GM21381 (cell line): ENCODE measurements around the gene HIRA.
"Not testable (repeated sequence)": the region's sequence is repeated elsewhere in the genome, so short reads cannot be mapped to it uniquely, and the experiment has no call there.

Experiments used
- ATAC-seq: cut with Tn5 transposase; IDR thresholded peaks from one replicate; pipeline ENCODE4 v1.9.1; 2021; ENCODE audit warnings: mild to moderate bottlenecking, moderate library complexity; ENCODE audit not compliant: unreplicated experiment

Gene HIRA

DNA sequence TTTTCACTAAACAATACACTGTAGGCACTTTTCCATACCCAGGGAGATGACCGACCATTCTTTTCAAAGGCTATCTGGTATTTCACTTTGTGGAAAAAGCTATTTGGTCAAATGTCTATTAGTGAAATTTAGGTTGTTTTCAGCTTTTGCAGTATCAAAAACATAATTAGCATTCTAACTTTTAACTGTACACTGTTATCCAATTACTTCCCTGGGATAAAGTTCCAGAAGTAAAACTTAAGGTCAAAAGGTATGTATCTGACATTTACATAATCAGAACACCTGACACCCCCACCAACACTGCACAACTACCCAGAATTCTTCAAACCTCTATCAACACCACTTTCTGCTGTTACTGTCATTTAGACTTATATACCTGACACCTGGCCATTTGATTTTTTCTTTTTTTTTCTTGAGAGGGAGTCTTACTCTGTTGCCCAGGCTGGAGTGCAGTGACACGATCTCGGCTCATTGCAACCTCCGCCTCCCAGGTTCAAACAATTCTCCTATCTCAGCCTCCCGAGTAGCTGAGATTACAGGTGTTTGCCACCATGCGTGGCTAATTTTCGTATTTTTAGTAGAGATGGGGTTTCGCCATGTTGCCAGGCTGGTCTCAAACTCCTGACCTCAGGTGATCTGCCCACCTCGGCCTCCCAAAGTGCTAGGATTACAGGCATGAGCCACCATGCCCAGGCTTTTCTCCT, 13.9 kb upstream of the HIRA start:
- not testable (repeated sequence) for ATAC-seq

DNA sequence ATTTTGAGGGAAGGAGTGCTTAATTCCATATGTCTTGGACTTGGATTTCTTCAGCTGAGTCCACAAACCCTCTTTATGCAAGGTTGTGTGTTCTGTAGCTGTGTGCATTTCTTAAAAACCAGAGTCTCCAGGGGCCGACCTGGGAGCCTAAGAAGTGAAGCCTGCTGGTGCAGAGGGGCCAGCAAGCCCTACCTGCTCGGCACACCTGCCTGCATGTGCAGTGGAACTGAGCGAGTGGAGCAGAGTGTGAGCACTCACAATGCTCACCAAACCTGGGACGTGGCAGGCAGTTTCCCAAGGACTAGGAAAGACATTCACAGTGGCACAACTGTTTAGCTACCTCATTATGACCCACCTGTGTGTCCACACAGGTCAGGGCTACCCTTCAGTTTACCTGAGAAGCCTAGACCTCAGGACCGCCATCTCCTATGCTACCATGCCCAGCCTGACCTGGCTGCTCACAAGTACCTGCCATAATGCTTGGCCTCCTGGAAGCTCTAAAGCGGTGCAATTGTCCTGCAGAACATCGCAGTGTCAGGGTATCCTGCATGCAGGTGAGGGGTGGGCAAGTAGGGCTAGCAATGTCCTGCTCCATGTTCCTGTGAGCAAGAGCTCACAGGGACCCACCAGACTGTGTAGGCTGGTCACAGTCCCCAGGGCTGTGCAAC, 12.1 kb upstream of the HIRA start:
- ATAC-seq, result no peak

DNA sequence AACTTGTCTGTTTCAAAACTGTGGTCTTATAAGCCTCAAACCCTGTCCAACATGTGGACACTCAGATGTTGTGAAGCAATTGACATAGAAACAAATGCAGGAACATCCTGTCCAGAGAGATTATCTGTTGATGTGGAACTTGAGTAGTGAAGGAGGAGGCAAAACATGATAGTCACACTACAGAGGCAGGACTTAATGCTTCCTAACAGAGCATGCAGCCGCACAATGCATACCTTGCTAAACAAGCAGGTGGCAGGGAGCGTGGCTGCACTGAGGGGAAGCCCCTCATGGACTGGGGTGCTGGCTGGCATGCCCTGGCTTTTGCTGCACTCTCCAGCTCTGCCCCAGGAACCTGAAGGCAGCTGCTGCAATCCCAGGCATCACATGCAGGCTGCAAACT, 10.6 kb upstream of the HIRA start:
- no peak for ATAC-seq

DNA sequence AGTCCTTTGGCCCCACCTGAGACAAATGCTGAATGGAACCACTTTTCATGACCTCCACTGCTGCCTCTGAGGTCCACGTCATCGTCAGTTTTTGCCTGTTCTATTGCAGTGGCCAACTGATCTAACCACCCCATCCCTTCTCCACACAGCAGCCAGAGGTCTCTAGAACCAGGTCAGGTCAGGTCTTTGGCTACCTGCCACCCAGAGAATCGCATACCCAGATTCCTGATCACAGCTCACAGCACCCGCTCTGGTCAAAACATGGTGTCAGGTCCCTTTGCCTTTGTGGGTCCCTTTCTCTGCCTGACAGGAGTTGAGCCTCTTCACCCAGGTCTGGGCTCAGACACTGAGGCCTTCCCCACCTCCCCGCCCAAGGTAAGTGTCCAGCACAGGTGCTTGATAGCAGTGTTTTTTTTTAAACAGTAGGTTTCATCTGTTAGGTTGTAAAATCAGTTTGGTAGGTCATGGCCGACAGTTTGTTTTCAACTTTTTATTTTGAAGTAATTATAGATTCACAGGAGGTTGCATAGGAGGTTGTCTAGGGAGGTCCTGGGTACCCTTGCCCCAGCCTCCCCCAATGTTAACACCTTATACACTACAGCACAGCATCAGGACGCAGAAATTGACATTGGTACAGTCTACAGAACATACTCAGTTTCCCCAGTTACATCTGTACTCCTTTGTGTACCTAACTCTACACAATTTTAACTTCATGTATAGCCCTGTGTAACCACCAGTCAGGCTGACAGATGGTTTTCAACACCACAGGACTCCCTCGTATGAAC, 9.1 kb upstream of the HIRA start:
- no peak for ATAC-seq

DNA sequence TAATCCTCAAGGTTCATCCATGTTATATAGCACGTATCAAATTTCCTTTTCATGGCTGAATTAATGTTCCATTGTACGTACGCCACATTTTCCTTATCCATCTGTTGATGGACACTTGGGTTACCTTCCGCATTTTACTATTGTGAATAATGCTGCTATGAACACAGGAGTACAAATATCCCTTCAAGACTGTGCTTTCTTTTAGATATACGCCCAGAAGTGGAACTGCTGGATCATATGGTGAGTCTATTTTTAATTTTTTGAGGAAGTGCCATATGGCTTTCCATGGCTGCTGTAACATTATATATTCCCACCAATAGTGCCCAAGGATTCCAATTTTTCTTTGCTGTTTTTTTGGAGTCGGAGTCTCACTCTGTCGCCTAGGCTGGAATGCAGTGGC, 6.8 kb upstream of the HIRA start:
- no peak for ATAC-seq

DNA sequence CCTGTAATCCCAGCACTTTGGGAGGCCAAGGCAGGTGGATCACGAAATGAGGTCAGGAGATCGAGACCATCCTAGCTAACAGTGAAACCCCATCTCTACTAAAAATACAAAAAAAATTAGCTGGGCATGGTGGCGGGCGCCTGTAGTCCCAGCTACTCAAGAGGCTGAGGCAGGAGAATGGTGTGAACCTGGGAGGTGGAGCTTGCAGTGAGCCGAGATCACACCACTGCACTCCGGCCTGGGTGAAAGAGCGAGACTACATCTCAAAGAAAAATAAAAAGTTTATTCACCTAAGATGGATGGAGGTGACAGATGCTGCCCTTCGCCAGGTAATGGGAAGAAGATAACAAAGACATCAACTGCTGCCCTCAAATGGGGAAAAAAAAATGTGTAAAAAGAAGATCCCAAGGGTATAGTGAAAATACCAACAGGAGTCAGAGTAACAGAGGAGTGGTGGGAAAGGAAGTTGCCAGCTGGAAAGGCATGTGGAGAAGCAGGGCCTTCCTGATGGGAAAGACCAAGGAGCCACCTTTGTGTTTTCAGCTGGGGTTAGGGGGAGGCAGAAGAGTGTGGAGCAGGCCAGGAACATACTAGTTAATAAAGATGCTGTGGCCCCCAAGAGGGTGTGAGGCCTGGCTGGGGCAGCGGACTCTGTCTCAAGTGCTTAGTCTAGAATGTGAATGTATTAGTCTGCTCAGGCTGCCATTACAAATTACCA, 5.1 kb upstream of the HIRA start:
- ATAC-seq, result not testable (repeated sequence)

DNA sequence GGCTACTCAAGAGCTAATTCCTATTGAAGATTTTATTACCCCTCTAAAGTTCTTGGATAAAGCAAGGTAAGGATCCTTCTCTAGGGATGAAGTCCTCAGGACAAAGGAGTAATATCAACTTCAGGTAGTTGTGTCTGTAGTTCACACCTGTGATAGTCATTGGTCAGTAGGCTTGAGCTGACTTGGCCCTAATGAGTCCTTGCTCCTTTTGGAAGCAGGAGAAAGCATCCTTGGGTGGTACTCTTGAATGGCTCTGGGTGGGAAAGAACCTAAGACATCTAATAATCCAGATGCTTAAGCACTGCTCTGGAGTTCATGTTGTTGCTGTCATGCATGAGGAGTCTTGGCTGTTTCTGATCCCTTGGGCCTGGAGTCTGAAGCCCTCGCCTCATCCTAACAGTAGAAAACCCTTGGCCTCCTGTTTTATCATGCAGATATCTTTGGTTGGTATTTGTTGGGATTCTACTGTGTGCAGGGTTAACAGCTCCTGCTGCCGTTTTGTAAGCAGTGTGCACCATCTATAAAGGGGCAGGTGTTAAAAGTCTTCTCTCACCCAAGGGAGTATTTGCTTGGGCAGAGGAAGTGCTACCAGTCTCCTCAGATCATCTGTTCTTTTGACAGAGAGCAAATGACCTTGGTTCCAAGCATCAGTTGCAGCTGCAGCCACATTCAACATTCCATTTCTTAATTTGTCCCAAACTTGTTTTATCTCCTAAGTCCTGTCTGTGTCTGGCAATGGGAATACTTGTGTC, 3.5 kb upstream of the HIRA start:
- ATAC-seq, result no peak

DNA sequence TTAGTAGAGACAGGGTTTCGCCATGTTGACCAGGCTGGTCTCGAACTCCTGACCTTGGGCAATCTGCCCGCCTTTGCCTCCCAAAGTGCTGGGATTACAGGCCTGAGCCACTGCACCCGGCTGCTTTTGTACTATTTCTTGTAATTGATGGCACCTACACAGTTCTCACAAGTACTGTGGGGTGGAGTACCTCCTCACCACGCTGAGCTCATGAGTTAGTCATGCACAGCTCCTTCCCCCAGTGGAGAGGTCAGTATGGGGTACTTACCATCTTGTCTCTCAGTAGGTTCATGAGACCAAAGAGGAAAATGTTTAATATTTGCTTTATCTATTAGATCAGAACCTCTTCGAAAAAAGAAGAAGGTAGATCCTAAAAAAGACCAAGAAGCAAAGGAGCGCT, 2.9 kb upstream of the HIRA start:
- no peak for ATAC-seq

DNA sequence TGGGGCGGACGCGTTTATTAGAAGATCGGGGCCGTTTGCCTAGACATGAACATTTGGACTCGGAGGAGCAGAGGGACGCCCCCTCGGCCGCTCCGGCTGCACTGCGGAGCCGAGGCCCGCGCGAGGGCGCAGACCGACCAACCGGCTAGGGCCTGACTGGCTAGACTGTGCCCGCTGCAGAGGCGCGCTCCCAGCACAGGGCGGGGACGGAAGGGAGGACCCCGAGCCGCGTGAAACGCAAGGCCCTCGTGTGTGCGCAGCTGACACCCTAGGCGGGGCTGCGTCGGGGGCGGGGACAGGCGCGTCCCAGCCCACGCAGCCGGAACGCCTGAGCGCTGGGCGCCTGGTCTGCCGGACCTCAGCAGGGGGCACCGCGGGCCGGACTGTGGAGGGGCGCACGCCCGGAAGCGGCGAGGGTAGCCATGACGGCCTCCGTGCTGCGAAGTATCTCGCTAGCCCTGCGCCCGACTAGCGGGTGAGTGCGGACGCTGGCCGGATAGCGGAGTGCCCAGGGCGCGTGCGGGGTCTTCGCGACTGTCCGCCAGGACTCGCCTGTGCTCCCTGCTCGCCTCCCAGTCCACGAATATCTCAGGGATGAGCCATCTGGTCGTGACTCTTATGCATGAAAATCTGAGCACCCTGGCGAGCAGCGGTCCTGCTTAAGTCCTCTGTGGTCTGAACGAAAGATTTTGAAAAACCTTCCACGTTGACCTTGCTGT, 759 bp upstream of the HIRA start, which contains the start of gene MRPL40:
MRPL40 (plus strand) TSS at position 413 of the 719 bp plus-strand sequence; CDS start at position 423, 10 bp downstream.
- ATAC-seq, result peak; percentile 75

DNA sequence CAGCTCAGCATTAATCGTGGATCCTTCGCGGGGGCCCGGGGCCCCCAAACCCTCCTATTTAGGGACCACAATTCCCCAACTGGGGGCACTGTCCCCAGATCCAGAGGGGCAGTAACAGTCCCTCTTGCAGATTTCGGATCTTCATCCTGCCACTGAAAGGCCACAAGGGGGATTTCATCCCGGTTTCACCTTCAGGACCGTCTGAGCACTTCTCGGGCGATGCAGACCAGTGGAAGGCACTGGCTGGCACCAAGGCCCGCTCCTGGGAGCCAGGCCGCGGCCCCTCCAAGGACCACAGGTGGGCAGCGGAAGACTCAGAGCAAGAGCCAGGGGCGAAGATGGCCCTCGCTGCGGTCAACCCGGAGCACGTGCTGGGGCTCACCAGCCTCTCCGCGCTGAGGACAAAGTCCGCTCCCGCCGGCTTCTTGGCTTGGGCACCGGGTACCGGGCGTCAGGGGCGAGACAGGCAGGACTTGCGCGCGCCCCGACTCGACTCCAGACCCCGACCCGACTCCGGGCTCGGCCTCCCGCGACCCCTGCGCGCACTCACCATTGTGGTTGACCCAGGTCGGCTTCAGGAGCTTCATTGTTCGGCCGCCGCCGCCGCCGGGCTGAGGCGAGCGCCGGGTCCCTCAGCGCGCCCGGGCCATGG, 517 bp downstream of the HIRA start:
- ATAC-seq, result peak; percentile 4

DNA sequence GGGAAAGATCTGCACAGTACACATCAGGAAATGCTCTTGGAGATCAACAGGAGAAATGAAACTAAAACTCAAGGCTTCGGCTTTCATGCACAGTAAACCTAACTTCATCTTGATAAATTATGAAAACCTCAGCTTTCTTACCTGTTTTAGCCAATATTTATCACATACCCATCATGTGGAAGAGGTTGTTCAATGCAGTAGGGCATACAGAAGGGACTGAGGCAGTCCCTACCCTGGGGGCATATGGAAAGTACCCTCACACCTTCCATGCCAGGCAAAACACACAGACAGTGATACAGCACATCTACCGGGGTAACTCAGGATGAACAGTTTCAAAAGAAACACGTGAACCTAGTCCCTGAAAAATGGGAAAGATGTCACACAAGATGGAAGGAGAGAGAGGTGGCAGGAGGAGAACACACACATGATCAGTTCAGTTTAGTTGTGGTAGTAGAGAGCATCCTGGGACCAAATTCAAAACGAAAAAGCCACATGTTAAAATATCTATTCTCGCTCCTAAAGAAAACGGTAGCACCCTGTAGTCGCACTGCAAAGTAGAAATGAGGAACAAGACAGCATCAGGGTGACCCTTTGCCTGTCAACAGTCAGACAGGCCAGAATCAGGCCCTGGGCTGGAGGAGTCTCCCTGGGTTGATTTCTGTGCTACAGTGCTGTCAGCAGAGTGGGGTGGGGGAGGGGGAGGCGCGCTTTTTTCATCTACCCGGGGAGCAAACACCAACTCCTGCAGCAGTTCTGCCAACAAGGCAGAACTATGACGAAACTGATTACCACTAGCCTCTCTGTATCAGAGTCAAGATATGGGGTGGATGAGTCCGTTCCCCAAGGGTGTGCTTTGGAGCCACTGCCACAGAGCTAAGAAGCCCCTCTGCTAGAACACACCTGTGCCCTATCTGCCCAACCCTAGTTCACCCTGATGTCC, 1.3 kb downstream of the HIRA start:
- ATAC-seq, result no peak

DNA sequence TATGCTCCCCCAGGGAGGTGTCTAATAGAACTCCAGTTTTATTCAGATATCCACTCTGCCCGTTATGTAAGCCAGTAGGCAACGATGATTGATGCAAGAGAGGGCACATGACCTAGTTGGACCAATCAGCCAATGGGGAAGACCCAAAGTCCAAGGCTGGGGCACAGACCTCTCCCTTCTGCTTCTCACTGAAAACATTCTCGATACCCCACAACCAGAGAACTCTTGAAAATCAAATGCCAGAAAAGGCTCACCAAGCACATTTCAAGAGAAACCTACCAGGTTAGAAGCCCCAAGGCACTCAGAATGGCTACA, 7.4 kb downstream of the HIRA start:
- no peak for ATAC-seq

DNA sequence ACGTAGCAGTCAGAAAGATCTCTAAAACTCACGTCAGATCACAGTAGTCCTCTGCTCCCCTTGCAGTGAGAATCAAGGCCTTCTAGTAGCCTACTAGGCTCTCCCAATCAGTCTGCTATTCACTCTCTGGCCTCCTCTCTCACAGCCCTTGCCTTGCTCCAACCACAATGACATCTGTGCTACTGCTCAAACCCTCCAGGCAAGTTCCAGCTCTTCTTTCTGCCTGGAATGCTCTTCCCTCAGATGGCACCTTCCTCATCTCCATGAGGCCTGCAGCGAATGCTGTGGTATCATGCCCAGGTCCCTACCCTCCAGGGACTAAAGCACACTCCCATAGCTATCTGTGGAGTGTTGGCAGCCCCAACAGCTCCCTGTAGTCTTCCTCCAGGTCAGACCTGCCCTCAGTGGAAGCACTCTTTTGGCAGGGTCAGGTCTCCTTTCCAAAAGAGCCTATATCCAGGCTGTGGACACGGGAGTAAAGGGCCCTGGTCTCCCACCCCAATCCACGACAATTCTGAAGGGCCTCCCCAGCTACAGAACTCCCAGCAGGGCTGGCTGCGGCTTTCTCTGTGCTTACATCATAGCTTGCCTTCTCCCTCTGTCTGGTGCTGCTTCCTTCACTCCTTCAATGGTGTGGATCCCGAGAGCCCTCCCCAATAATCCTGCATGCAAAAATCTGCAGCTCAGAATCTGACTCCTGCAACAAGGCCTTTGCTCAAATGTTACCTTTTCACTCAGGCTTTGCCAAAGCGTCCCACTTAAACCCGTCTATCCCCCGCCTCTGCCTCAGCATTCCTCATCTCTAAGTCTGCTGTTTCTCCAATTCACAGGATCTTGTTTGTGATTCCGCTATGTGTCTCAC, 8.9 kb downstream of the HIRA start:
- ATAC-seq, result no peak

DNA sequence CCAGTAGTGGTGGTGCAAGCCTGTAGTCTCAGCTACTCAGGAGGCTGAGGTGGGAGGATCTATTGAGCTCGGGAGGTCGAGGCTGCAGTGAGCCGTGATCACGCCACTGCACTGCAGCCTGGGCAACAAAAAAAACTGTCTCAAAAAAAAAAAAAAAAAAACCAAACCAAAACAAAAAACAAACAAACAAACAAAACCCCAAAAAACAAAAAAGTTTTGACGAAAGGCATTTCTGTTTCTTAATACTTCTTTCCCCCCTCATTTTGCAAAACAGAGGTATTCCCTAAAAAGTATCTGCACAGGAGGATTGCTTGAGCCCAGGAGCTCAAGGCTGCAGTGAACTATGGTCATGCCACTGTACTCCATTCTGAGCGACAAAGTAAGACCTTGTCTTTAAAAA, 11.2 kb downstream of the HIRA start:
- ATAC-seq, result no peak

DNA sequence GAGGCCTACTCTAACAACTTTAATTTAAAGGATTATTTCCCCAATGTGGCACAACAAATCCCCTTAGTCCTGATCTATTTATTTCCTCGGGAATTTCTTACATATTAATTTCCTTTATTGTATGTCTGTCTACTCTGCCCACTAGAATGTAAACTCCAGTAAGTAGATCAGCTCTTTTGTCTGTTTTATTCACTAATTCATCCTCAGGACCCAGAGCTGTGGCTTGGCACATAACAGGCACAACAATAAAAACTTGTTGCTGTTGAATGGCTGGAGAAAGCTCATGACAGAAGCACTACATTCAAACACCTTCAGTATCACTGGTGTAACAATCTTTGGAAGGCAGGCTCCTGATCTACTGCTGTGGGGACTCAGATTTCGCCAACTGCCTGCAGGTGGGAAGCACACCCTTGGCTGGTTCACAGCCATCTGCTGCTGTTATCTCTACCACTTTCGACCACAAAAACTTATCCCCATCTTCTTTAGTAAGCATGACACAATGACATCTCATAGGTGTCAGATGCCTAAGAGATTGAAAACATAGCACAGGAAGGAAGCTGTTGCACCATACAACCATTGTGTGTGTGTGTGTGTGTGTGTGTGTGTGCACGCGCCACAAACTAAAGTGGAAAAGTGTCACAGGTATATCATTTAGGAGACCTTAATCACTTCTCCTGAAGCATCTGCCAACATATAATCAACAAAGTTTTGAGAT, 11.9 kb downstream of the HIRA start:
- ATAC-seq, result peak; percentile 83

DNA sequence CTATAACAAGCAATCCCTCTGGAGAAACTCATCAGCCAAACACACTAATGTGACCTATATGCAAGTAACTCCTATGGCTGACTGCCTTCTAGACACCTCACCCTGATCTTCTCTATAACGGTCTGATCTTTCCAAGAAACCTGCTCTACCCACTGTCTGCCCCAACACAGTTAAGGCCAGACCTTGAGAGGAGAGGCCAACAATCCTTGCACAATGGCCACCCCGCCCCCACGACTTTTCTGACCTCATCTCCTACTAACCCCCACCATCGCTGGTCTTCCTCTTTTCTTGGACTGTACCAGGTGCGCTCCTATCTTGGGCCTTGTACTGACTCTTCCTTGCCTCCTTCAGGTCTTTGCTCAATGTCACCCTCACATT, 12.5 kb downstream of the HIRA start:
- no peak for ATAC-seq

DNA sequence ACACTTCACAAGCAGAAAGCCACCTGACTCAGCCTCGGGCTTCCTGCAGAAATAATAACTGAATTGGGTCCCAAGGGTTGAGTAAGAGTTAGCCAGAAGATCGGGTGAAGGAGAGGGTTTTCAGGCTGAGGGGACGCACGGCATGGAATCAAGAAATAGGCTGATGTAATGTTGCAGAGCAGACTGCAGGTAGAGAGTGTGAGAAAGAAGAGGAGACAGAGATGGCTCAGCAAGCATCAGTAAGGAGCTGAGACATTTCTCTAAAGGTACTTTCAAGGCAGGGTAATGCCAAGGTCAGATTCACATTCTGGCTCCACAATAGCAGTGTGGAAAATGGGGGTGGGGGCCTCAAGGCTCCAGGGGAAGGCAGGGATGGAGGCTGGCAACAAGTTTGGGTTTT, 18.6 kb downstream of the HIRA start:
- no peak for ATAC-seq
